Breast epithelium (tissue), 4 donors: ENCODE results near the gene NR3C2. TPM values are rescaled to one million over a fixed set of nuclear protein-coding genes. Genes with fewer than 3 reads are reported as not detected.

Experiments used
- DNase-seq, 2 donors: peaks; one replicate each; pipeline ENCODE4 v3.0.0-alpha.2; 2019; ENCODE audit warnings: low spot score in 2 of 2
- H3K27ac ChIP-seq, 2 donors: fragments of 200-600 bp; sonication (generic) in 1 of 2; one replicate each; pipeline ENCODE4 v1.5.1; 2016 to 2019; ENCODE audit warnings: mild to moderate bottlenecking in 1 of 2
- H3K27me3 ChIP-seq, 2 donors: fragments of 200-600 bp; sonication (generic) in 1 of 2; one replicate each; pipeline versions ENCODE4 v1.5.1 to v1.6.0; 2017 to 2019; ENCODE audit warnings: control low read depth in 1 of 2, mild to moderate bottlenecking in 1 of 2
- H3K36me3 ChIP-seq: fragments of 200-600 bp; one replicate; pipeline ENCODE4 v1.5.1; 2019
- H3K4me1 ChIP-seq, 2 donors: fragments of 200-600 bp; sonication (generic); one replicate each; pipeline ENCODE4 v1.5.1; 2016 to 2019; ENCODE audit warnings: control low read depth in 1 of 2
- H3K4me3 ChIP-seq, 3 donors: fragments of 200-600 bp; sonication (generic); 1 replicate in 2 of 3; 2 replicates in 1 of 3; pipeline ENCODE4 v1.5.1; 2016 to 2019; ENCODE audit warnings: mild to moderate bottlenecking in 3 of 3, moderate library complexity in 2 of 3
- H3K9me3 ChIP-seq, 2 donors: fragments of 200-600 bp; sonication (generic) in 1 of 2; one replicate each; pipeline ENCODE4 v1.5.1; 2016 to 2019; ENCODE audit warnings: control low read depth in 1 of 2
- POLR2A ChIP-seq: fragments of 450-650 bp; IDR thresholded peaks from one replicate; pipeline ENCODE4 v1.6.1; 2016; ENCODE audit warnings: antibody characterized with exemption, mild to moderate bottlenecking, moderate library complexity
- POLR2AphosphoS5 ChIP-seq, 3 donors: sonication (generic); formaldehyde crosslinking; IDR thresholded peaks; one replicate each; pipeline ENCODE4 v1.6.1; 2017; ENCODE audit warnings: antibody characterized with exemption in 3 of 3
- intact Hi-C: fragments of 100-400 bp; cut with DNase I; formaldehyde crosslinking; loops from one replicate; pipeline ENCODE4 v1.15.1; 2023; ENCODE audit warnings: low total_unique reads
- total RNA-seq, 3 donors: library from RNA; depleted of rRNA; stranded (reverse); fragments of >200 nt; gene quantifications; one replicate each; pipeline ENCODE4 v1.1.0, GENCODE V29; 2016
- TF ChIP-seq, protein P1 (sequence below), 3 donors: fragments of 450-650 bp; IDR thresholded peaks; one replicate each; pipeline ENCODE4 v1.5.1; 2016 to 2017; ENCODE audit warnings: antibody characterized with exemption in 3 of 3, mild to moderate bottlenecking in 3 of 3, moderate library complexity in 3 of 3

NR3C2 gene
- total RNA-seq, 3 donors from 2014 or later = 8.0 to 39.5 (median 13.8) TPM

DNA sequence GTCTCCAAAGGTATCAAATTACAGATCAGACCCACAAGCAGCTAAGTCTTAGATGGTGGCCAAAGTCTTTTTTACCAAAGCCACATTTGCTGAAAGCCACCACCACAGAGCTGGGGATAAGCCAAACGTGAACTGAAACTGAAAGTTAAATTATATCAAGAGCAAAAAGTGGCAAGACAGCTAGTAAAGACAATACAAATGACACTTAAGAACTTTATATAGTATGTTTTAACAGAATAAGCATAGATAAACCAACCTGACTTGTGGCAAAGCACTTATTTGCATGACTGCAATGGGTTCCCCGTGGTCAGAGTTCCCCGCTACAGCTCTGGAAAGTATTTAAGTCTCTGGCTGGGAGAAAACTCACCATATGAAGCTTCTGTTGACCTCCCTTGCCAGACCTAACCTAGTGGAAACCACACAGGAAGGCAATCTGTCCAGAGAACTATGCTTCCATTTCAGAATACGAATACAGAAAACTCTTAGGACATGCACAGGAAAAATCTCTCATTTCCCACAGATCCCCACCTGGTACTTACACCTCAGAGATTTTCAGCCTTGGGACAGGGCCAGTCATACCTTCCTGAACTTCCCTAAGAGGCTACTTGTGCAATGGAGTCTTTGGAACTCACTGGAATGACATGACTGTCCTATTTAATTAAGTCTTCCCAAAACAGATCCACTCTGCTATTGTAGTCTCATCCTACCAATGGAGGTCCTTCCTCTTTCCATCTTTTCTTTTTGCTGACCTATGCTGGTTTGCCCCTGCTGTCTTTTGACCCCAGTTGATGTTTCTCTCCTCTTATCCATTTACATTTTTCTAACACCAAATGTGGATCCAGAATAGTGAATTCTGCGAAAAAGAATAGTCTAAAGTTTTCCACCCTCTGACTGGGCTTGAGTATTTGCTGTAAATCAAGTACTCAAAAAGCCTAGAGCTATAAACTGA lies 225.1 kb downstream of the NR3C2 start:
- TF ChIP-seq POLR2A = no peak
- DNase-seq = no peak
- peak overlapping the region in 1 of 2 donors; percentile 49 for H3K27ac ChIP-seq
- no peaks in the 10 kb centered on the region for H3K27me3 ChIP-seq
- intact Hi-C loops = loop anchor here (5.0 kb wide), 1 partner anchor 260 kb away; no protein-coding TSS in a partner anchor
- H3K4me1 ChIP-seq = peaks cover 0 to 8% of the 10 kb centered on the region in 2 donors
- H3K9me3 ChIP-seq = no peaks in the 10 kb centered on the region
- H3K4me3 ChIP-seq = peak overlapping the region; percentile 10 to 50 (median 24)
- no peaks in the 10 kb centered on the region for H3K36me3 ChIP-seq

DNA sequence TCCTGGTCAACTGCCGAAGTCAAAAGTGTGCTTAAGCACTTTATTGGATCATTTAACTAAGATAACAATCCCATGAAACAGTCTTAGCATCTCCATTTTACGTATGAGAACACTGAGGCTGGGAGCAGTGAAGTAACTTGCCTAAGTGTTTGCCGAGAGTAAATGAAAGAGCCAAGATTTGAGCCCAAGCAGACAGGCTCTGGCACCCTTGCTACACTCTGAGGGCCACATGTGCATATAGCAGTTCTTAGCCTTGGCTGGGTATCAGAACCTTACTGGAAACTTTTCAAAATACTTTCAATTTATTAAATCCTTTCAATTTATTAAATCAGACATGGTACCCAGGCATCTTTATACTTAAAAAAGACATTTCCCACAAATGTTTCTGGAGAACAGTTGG lies 225.9 kb downstream of the NR3C2 start:
- H3K36me3 ChIP-seq = no peaks in the 10 kb centered on the region
- no peaks in the 10 kb centered on the region for H3K27me3 ChIP-seq
- no peaks in the 10 kb centered on the region for H3K9me3 ChIP-seq
- H3K27ac ChIP-seq = no peak overlapping the region
- intact Hi-C loops = loop anchor here (5.0 kb wide), 1 partner anchor 261 kb away; no protein-coding TSS in a partner anchor
- DNase-seq = no peak
- H3K4me3 ChIP-seq = no peak overlapping the region
- peaks cover 0 to 8% of the 10 kb centered on the region in 2 donors for H3K4me1 ChIP-seq
- TF ChIP-seq, protein P1, sequence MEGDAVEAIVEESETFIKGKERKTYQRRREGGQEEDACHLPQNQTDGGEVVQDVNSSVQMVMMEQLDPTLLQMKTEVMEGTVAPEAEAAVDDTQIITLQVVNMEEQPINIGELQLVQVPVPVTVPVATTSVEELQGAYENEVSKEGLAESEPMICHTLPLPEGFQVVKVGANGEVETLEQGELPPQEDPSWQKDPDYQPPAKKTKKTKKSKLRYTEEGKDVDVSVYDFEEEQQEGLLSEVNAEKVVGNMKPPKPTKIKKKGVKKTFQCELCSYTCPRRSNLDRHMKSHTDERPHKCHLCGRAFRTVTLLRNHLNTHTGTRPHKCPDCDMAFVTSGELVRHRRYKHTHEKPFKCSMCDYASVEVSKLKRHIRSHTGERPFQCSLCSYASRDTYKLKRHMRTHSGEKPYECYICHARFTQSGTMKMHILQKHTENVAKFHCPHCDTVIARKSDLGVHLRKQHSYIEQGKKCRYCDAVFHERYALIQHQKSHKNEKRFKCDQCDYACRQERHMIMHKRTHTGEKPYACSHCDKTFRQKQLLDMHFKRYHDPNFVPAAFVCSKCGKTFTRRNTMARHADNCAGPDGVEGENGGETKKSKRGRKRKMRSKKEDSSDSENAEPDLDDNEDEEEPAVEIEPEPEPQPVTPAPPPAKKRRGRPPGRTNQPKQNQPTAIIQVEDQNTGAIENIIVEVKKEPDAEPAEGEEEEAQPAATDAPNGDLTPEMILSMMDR (IDR thresholded peaks at IDR 0.05) = no peak
- TF ChIP-seq POLR2AphosphoS5 (IDR thresholded peaks at IDR 0.05) (no peak), POLR2A (no peak)

DNA sequence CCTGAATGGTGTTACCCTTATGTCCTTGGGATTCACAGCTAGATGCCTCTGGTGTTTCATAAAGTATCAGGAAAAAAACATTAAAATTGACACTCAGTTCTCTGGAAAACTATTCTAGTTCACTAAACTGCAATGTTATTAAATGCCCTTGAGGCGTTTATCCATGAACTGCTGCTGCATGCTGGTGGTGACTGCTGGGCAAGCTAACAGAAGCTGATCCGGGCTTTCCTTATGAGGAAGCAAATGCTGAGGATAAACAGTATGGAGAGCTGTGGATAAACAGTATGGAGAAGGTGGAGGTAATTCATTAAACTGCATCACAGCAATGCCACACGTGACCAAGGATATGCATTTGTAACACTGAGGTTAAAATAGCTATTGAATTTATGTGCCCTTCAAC lies 227.0 kb downstream of the NR3C2 start:
- H3K27ac ChIP-seq = peak overlapping the region in 1 of 2 donors; percentile 42
- no peak for DNase-seq
- H3K4me1 ChIP-seq = peaks cover 0 to 8% of the 10 kb centered on the region in 2 donors
- H3K4me3 ChIP-seq = peak overlapping the region in 1 of 3 donors; percentile 9
- intact Hi-C loops = loop anchor here (5.0 kb wide), 1 partner anchor 262 kb away; no protein-coding TSS in a partner anchor
- no peak for TF ChIP-seq POLR2A
- TF ChIP-seq, protein P1 (IDR thresholded peaks at IDR 0.05) = no peak
- no peak for TF ChIP-seq POLR2AphosphoS5 (IDR thresholded peaks at IDR 0.05)
- no peaks in the 10 kb centered on the region for H3K27me3 ChIP-seq
- no peaks in the 10 kb centered on the region for H3K36me3 ChIP-seq
- no peaks in the 10 kb centered on the region for H3K9me3 ChIP-seq

DNA sequence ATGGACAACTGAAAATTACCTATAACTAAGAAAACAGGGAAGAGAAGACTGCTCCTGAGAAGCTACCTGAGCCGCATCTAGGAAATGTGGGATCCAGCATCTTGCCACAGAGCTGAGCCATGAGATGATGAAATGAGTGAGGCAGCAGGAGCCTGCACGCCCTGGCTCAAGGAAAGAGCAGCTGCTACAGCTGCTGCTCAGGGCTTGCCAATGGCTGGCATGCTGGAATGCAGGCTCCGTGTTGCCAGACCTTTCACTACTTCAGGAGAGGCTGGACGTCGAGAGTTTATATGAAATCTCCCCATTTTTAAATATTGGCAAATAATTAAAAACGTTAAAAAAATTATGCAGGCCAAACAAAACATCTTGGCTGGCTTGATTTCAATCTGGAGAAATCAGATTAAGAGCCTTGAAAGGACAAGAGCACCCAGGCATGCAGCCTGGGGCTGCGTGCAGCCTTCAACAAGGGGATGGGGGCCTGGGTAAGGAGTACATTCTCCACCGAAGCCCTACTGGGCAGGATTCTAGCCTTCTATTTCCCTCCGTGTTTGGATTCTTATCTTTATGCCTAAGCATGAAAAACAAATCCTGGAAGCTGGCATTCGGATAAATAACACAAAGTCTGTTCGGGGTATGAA lies 227.6 kb downstream of the NR3C2 start:
- peak in 1 of 3 donors; percentile 19 for TF ChIP-seq POLR2AphosphoS5 (IDR thresholded peaks at IDR 0.05)
- TF ChIP-seq, protein P1 (IDR thresholded peaks at IDR 0.05) = no peak
- Histone ChIP-seq H3K36me3 (no peaks in the 10 kb centered on the region), H3K4me3 (peak overlapping the region in 1 of 3 donors; percentile 9), H3K27me3 (no peaks in the 10 kb centered on the region), H3K9me3 (no peaks in the 10 kb centered on the region), H3K27ac (peak overlapping the region in 1 of 2 donors; percentile 42), H3K4me1 (peaks cover 0 to 8% of the 10 kb centered on the region in 2 donors)
- peak in 1 of 2 donors; percentile 75 for DNase-seq
- intact Hi-C loops = loop anchor here (5.0 kb wide), 1 partner anchor 263 kb away; no protein-coding TSS in a partner anchor

DNA sequence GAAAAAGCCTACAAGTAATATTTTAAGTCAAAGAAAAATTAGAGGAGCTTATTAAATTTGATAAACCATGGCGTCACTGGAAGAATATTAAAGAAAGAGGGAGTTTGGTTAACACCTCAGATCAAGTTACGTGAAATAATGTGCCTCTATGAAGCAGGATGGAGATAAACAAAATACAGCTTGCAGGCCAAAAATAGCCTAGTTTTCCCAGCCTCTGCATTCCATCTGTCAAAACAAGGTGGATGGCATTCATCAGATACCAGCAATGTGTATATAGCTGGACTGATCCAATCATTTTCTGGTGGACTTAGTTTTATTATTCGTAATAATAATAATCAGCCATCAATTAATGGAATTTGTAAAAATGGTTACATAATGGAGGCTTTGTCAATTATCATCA lies 230.7 kb downstream of the NR3C2 start:
- no peak overlapping the region for H3K4me3 ChIP-seq
- peaks cover 0 to 8% of the 10 kb centered on the region in 2 donors for H3K4me1 ChIP-seq
- H3K9me3 ChIP-seq = no peaks in the 10 kb centered on the region
- intact Hi-C loops = no loop called here
- DNase-seq = no peak
- TF ChIP-seq POLR2A (no peak), POLR2AphosphoS5 (IDR thresholded peaks at IDR 0.05) (no peak)
- TF ChIP-seq, protein P1 (IDR thresholded peaks at IDR 0.05) = no peak
- H3K36me3 ChIP-seq = no peaks in the 10 kb centered on the region
- H3K27ac ChIP-seq = no peak overlapping the region
- H3K27me3 ChIP-seq = no peaks in the 10 kb centered on the region
